GM18511 (cell line): ENCODE measurements around the gene IL1RL1.

ENCODE experiments used
- ATAC-seq: cut with Tn5 transposase; IDR thresholded peaks from one replicate; pipeline ENCODE4 v1.9.1; 2021; ENCODE audit warnings: mild to moderate bottlenecking, moderate library complexity; ENCODE audit not compliant: unreplicated experiment

Gene IL1RL1

GRCh38 chr2:102366406-102367112 is 55.2 kb downstream of the IL1RL1 start:
- peak; percentile 81 for ATAC-seq

GRCh38 chr2:102367331-102367971 is 56.1 kb downstream of the IL1RL1 start:
- ATAC-seq, result peak; percentile 69

GRCh38 chr2:102368461-102369109 is 57.2 kb downstream of the IL1RL1 start:
- ATAC-seq, result no peak

GRCh38 chr2:102369866-102370265 is 58.5 kb downstream of the IL1RL1 start:
- ATAC-seq, result no peak

GRCh38 chr2:102376052-102376591 is 64.8 kb downstream of the IL1RL1 start:
- ATAC-seq, result no peak

- ATAC-seq, result no peak
These were observed 72.4 kb downstream of the IL1RL1 start for GRCh38 chr2:102383722-102384121.

GRCh38 chr2:102385522-102385921 is 74.2 kb downstream of the IL1RL1 start:
- ATAC-seq, result no peak

GRCh38 chr2:102386004-102386403 is 74.6 kb downstream of the IL1RL1 start:
- ATAC-seq, result no peak

GRCh38 chr2:102386867-102387541 is 75.6 kb downstream of the IL1RL1 start:
- ATAC-seq, result peak; percentile 53

GRCh38 chr2:102387763-102388546 is 76.6 kb downstream of the IL1RL1 start:
- peak; percentile 54 for ATAC-seq

GRCh38 chr2:102391565-102391964 is 80.2 kb downstream of the IL1RL1 start:
- no peak for ATAC-seq

- ATAC-seq, result no peak
These were observed 80.7 kb downstream of the IL1RL1 start for GRCh38 chr2:102392096-102392495.

GRCh38 chr2:102392942-102393341 is 81.6 kb downstream of the IL1RL1 start:
- no peak for ATAC-seq

- no peak for ATAC-seq
These were observed 84.6 kb downstream of the IL1RL1 start for GRCh38 chr2:102396012-102396411.

GRCh38 chr2:102397209-102397608 is 85.8 kb downstream of the IL1RL1 start:
- ATAC-seq, result no peak

GRCh38 chr2:102399499-102400141 is 88.3 kb downstream of the IL1RL1 start:
- ATAC-seq, result no peak

GRCh38 chr2:102401456-102401855 is 90.1 kb downstream of the IL1RL1 start:
- no peak for ATAC-seq
